HAP-1 (cell line): ENCODE data around the gene STXBP4.

Source experiments
- DNase-seq, 2 experiments: peaks; one replicate each; pipeline ENCODE4 v3.0.0-alpha.2; 2016 to 2020; ENCODE audit warnings: low spot score in 2 of 2
- H3K27me3 ChIP-seq: fragments of 250-450 bp; sonication (Bioruptor Pico); 2 replicates; pipeline ENCODE4 v1.5.1; 2020; ENCODE audit warnings: low read depth, mild to moderate bottlenecking, moderate library complexity
- H3K36me3 ChIP-seq: fragments of 250-450 bp; sonication (Bioruptor Pico); replicated peaks from 2 replicates; pipeline ENCODE4 v1.5.1; 2020; ENCODE audit warnings: mild to moderate bottlenecking
- H3K4me1 ChIP-seq: fragments of 250-450 bp; sonication (Bioruptor Pico); 2 replicates; pipeline ENCODE4 v1.5.1; 2020; ENCODE audit warnings: mild to moderate bottlenecking
- H3K4me3 ChIP-seq: fragments of 250-450 bp; sonication (Bioruptor Pico); 2 replicates; pipeline ENCODE4 v1.5.1; 2020; ENCODE audit warnings: mild to moderate bottlenecking, moderate library complexity
- H3K9me3 ChIP-seq: fragments of 250-450 bp; sonication (Bioruptor Pico); 2 replicates; pipeline ENCODE4 v1.5.1; 2020; ENCODE audit warnings: mild to moderate bottlenecking, moderate library complexity
- in situ Hi-C: fragments of 300-500 bp; cut with MboI; formaldehyde crosslinking; loops from 3 replicates; pipeline ENCODE4 v1.14.3; 2020; ENCODE audit warnings: low sequenced_read_pairs, inconsistent platforms, mixed read lengths

Gene STXBP4

DNA sequence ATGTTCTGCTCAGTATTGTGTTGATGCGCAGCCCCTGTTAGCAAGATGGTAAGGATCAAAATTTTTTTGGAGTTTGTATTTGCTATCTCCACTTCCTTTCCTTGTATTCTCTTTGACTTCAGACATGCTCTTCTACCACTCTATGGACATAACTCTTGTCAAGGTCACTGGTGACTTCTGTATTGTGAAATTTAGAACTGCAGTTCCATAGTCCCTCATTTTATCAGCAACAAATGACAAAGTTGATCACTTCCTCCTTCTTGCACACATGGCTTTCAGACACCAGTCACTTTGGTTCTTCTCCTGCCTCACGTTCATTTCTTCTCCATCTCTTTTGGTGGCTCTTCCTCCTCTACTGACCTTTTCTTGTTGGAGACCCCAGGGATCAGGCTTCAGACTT, 21.2 kb upstream of the STXBP4 start:
- Histone ChIP-seq H3K36me3 (peaks cover 17% of the 10 kb centered on the region), H3K27me3 (no peaks in the 10 kb centered on the region), H3K4me1 (no peaks in the 10 kb centered on the region), H3K4me3 (no peak overlapping the region), H3K9me3 (no peaks in the 10 kb centered on the region)
- no peak for DNase-seq
- in situ Hi-C loops = no loop called here

DNA sequence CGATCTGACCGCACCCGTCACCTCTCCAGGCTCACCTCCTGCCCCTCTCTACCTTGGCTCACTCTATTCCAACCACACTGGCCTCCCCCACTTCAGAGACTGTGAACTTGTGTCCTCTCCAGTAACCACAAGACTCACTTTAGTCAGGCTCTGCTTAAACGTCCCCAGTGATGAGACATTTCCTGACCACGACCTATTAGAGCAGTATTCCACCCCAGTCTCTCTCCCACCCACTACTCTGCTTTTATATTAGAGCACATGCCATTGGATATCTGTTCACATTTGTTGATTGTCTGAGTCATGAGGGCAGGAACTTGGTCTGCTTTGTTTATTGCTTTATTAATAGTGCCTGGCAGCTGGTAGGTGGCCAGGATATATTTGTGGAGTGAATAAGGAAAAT, 20.2 kb upstream of the STXBP4 start:
- Histone ChIP-seq H3K9me3 (no peaks in the 10 kb centered on the region), H3K27me3 (no peaks in the 10 kb centered on the region), H3K36me3 (peaks cover 17% of the 10 kb centered on the region), H3K4me1 (no peaks in the 10 kb centered on the region), H3K4me3 (no peak overlapping the region)
- in situ Hi-C loops = no loop called here
- no peak for DNase-seq

DNA sequence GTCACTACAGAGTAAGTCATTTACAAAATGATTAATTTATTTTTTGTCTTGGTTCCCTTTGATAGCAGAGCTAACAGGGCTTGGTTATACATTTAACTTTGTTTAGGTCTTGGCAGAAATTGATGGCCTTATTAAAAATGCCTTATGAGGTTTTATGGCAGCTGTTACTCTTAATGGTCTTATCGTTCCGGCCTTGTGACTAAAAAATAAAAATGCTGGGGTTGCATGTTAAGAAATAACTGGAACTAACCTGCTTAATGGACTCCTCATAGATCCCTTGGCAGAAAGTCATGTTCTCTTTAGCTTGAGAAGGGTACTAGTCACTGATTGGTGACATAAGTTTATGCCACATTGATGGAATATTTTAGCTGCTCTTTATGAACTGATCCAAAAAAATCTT, 18.4 kb upstream of the STXBP4 start:
- in situ Hi-C loops = no loop called here
- Histone ChIP-seq H3K36me3 (peaks cover 21% of the 10 kb centered on the region), H3K4me1 (no peaks in the 10 kb centered on the region), H3K4me3 (no peak overlapping the region), H3K27me3 (no peaks in the 10 kb centered on the region), H3K9me3 (no peaks in the 10 kb centered on the region)
- DNase-seq = no peak

DNA sequence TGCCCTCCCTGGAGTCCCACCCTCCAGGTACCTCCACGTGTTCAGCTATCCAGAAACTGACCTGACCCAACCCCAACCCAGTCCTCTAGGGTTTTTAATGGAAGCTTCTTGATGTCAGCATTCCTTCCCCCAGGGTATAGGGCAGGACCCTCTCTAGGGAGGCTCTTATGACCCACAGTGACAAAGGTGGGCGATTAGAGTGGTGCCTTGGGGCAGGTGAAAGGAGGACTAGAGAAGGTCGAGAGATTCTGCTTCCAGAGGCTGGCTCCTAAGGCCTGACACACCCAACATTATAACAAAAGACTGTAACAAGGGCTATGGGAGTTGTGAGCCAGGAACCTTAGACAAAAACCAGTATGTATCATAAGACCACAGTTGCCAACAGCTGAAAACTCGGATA, 17.3 kb upstream of the STXBP4 start:
- Histone ChIP-seq H3K36me3 (peaks cover 25% of the 10 kb centered on the region), H3K9me3 (no peaks in the 10 kb centered on the region), H3K27me3 (no peaks in the 10 kb centered on the region), H3K4me1 (no peaks in the 10 kb centered on the region), H3K4me3 (no peak overlapping the region)
- no peak for DNase-seq
- in situ Hi-C loops = no loop called here

DNA sequence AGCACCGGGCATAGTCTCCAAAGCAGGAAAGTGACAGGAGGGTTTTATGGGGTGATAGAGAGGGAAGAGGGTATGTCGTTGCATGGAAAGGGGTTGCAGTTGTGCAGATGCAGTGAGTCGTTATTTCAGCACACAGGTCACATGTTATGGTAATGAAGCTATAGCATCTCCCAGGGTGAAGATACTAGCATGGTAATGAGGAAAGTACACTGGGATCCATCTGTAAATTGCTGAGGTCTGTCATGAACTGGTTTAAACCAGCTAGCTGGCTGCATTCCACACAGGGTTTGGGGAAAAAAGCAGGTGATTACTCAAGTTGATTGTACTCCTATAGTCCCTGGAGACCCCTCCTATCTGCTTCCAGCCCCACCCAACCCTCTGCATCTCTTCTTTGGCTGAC, 11.8 kb upstream of the STXBP4 start:
- peak; percentile 7 to 43 for DNase-seq
- Histone ChIP-seq H3K36me3 (peaks cover 49% of the 10 kb centered on the region), H3K9me3 (no peaks in the 10 kb centered on the region), H3K27me3 (no peaks in the 10 kb centered on the region), H3K4me3 (no peak overlapping the region), H3K4me1 (no peaks in the 10 kb centered on the region)
- in situ Hi-C loops = no loop called here

DNA sequence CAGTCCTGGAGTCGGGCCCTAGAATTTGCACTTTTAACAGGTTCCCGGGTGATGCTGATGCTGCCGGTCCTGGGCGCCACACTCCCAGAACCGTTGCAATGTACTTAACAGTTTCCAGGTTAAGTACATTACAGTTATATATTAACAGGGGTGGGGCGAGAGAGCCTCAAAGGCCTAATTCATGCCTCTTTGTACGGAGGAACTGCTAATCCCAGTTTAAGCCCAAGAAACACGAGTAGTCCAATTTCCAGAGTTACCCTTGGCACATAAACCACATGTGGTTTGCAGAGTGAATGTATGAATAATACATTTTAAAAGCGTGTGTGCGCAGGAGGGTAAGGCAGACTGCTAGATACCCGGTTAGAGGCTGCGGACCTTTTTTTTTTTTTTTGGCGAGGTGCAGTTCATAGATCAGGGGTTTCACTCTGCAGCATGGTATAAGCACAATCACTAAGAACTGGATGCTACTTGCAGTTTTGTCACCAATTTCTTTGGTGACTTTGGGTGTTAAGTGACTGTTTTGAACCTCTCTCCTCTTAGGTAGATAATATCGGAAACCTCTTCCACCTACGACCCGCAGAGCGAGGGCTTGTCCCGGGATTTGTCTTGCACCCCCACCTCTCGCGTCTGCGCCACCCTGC, 824 bp upstream of the STXBP4 start:
- in situ Hi-C loops = no loop called here
- DNase-seq = peak; percentile 19 to 59

DNA sequence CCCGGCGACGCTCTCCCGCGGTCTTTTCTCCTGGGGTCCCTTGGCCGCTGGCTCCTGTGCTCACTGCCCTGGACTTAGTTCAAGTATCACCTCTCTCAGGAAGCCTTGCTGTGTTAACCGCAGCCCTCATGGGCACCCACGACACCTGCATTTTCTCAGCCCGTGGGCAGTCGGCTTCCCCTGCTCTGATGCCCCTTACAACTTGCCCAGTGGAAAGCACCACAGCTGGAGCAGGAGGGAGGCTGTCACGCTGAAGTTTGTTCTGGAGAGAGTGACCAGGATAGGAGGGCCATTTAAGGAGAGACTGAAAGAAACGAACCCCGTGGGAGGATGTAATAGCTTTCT, 395 bp downstream of the STXBP4 start:
- H3K36me3 ChIP-seq = peaks cover 8% of the 10 kb centered on the region
- H3K27me3 ChIP-seq = no peaks in the 10 kb centered on the region
- no peaks in the 10 kb centered on the region for H3K9me3 ChIP-seq
- in situ Hi-C loops = no loop called here
- peaks cover 21% of the 10 kb centered on the region for H3K4me1 ChIP-seq
- H3K4me3 ChIP-seq = peak overlapping the region; percentile 81
- peak in 1 of 2 experiments; percentile 14 for DNase-seq

More for the DNA sequence above, 824 bp upstream of the STXBP4 start:
- peaks cover 9% of the 10 kb centered on the region for H3K4me1 ChIP-seq
- H3K9me3 ChIP-seq = no peaks in the 10 kb centered on the region
- peaks cover 20% of the 10 kb centered on the region for H3K36me3 ChIP-seq
- no peaks in the 10 kb centered on the region for H3K27me3 ChIP-seq
- H3K4me3 ChIP-seq = peak overlapping the region; percentile 81

DNA sequence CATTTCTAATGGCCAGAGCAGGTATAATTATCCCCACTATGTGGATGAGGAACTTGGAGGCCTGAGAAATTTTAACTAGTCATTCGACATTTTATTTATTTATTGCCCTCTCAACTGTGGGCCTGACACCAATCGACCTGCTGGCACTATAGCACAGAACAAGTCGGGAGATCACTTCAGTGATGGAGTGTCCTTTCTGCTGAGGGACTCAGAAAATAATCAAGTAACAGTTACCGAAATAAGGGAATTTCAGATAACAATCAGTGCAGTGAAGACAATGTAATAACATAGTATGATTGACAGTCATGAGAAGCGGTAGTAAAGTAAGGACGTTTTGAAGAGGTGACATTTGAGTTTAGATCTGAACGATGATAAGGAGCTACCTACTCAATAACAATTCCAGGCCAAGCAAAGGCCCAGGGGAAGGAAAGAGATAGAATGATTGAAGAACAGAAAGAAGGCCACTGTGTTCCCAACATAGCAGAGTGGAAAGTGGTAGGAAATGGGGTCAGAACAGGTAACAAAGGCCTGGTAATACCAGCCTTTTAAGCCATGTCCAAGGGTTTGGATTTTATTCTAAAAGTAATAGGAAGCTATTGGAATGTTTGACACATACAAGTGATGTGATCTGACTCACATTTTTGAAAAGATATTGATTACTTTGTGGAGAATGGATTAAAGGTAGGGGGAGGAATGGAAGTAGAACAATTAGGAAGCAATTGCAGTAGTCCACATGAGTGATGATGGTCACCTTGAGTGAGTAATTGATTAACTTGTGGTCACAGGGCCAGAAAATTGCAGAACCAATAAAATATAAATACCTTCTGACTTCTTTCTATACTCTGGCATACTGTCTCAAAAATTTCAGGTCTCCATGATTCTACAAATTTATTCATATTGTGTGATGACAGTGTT, 1.4 kb downstream of the STXBP4 start:
- Histone ChIP-seq H3K27me3 (no peaks in the 10 kb centered on the region), H3K9me3 (no peaks in the 10 kb centered on the region), H3K4me1 (peaks cover 23% of the 10 kb centered on the region), H3K36me3 (no peaks in the 10 kb centered on the region; the same call in 1 of the 2 replicates), H3K4me3 (peak overlapping the region; percentile 81)
- in situ Hi-C loops = no loop called here
- DNase-seq = no peak

DNA sequence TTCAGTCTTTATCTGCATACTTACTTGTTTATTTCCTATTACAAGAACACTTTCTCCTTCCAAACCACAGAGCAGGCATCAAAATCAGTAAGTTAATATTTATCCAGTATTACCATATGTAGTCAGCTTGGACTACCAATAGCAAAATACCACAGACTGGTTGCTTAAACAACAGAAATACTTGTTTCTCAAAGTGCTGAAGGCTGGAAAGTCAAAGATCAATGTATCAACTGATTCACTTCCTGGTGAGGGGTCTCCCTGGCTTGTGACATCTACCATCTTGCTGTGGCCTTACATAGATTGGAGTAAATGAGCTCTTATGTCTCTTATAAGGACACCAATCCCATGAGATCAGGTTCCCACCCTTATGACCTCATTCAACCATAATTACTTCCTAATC, 2.6 kb downstream of the STXBP4 start:
- in situ Hi-C loops = no loop called here

DNA sequence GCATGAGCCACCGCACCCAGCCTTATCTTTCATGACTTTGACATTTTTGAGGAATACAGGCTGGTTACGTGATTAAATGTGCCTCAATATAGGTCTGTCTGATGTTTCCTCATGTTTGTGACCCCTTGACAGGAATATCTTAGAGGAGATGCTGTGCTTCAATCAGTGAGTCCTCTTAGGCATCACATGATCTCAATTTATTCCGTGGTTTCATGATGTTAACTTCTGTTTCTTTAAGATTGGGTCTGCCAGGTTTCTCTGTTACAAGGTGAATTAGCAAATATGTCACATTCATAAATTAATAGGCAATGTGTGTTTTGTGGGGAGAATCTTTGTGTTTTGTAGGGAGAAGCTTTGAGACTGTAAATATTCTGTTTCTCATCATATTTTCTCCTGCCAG, 3.3 kb downstream of the STXBP4 start:
- peaks cover 23% of the 10 kb centered on the region for H3K4me1 ChIP-seq
- in situ Hi-C loops = no loop called here
- H3K36me3 ChIP-seq = no peaks in the 10 kb centered on the region
- H3K9me3 ChIP-seq = no peaks in the 10 kb centered on the region
- no peak for DNase-seq
- H3K4me3 ChIP-seq = no peak overlapping the region
- no peaks in the 10 kb centered on the region for H3K27me3 ChIP-seq

More for the DNA sequence above, 2.6 kb downstream of the STXBP4 start:
- Histone ChIP-seq H3K27me3 (no peaks in the 10 kb centered on the region), H3K4me1 (peaks cover 23% of the 10 kb centered on the region), H3K4me3 (no peak overlapping the region), H3K36me3 (no peaks in the 10 kb centered on the region), H3K9me3 (no peaks in the 10 kb centered on the region)
- no peak for DNase-seq

DNA sequence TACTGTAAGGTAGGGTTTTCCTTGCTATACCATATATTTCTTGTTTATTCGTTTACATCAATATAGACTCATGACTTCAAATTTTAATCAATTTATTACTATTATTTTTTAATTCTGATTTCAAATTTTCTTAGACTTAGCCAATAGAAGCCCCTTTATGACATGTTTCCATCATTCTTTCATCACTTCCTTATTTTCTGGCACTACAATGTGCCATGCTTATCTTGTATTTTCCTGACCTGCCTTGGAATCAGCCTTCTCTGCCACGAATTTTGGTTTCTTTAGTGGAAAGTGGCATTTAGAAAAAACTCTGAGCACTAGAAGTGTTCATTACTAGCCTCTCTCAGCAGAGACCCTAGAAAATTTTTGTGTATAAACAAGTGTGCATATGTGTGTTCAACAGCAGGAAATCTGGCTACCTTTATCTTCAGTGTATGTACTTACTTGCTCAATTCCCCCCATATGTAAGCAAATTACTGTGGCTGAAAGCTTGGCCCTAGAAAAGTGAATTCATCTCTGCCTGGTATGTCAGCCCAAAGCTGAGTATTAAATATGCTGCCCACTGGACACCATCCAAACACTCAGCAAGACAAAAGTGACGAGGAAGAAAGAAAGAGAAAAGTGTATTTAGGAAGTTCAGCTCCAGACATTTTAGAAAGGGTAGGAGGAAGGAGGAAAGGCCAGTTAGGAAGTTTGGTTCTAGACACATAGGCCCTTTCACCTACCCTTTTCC, 4.0 kb downstream of the STXBP4 start:
- no peak overlapping the region for H3K4me3 ChIP-seq
- H3K4me1 ChIP-seq = peaks cover 23% of the 10 kb centered on the region
- in situ Hi-C loops = no loop called here
- no peaks in the 10 kb centered on the region for H3K9me3 ChIP-seq
- no peaks in the 10 kb centered on the region for H3K36me3 ChIP-seq
- H3K27me3 ChIP-seq = no peaks in the 10 kb centered on the region
- no peak for DNase-seq

DNA sequence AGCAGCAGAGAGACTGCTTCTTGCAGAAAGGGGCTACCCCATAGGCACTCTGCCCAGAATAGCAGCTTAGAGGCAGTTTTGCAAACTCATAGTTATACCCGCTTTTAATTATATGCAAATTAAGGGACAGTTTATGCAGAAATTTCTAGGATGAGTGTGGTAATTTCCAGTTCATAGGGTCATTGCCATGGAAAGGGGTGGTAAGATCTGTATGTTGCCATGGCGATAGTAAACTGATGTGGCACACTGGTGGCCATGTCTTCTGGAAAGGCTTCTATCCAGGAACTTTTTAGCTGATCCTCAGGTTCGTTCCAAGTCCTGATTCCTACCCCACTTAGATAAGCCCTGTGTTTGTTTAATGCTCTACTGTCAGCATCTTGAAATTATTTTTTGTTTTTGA, 6.2 kb downstream of the STXBP4 start:
- no peaks in the 10 kb centered on the region for H3K36me3 ChIP-seq
- in situ Hi-C loops = loop anchor here (25.0 kb wide), 1 partner anchor 538 kb away; the partner anchor contains the start of gene SMIM36
- no peak for DNase-seq
- peaks cover 27% of the 10 kb centered on the region for H3K4me1 ChIP-seq
- no peak overlapping the region for H3K4me3 ChIP-seq
- H3K27me3 ChIP-seq = no peaks in the 10 kb centered on the region
- no peaks in the 10 kb centered on the region for H3K9me3 ChIP-seq

DNA sequence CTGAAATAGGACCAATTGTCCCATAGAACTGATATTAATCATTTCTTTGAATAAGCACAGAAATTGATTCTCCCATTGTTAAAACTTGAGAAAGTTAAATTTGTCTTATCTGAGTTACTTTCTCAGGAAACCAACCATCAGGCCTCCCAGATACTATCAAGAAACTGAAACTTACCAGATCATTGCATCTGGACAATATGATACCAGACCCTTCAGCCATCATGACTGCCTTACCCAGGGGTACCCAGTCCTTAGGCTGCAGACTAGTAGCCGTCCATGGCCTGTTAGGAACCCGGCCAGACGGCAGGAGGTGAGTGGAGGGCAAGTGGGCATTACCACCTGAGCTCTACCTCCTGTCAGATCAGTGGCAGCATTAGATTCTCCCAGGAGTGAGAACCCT, 7.8 kb downstream of the STXBP4 start:
- no peak for DNase-seq
- no peaks in the 10 kb centered on the region for H3K27me3 ChIP-seq
- H3K9me3 ChIP-seq = 0 out of 2 replicates have a peak, but pooled peaks cover 2% of the 10 kb centered on the region
- in situ Hi-C loops = loop anchor here (25.0 kb wide), 1 partner anchor 536 kb away; the partner anchor contains the start of gene SMIM36
- no peaks in the 10 kb centered on the region for H3K36me3 ChIP-seq
- peaks cover 22% of the 10 kb centered on the region for H3K4me1 ChIP-seq
- no peak overlapping the region for H3K4me3 ChIP-seq
